ENCODE measurements around the gene IQSEC1. TPM values are rescaled to one million over a fixed set of nuclear protein-coding genes. Genes with fewer than 3 reads are reported as not detected.

The IQSEC1 gene
- total and polyA plus RNA-seq, 9 of the 15 experiments (the other 6 are each of a cell fraction or from before 2014, with no cell fraction given): 0.56 to 39.0 (median 6.8) TPM

- no peak for TF ChIP-seq ZNF280A (IDR thresholded peaks at IDR 0.05; ENCODE audit: low read depth, partially characterized antibody)
- no peak for TF ChIP-seq ZNF165 (CRISPR knock-in tag; IDR thresholded peaks at IDR 0.05; ENCODE audit: borderline replicate concordance)
- no peak for TF ChIP-seq SMAD4 (CRISPR knock-in tag; conservative IDR thresholded peaks at IDR 0.05)
- no peak for TF ChIP-seq MBD2 (IDR thresholded peaks at IDR 0.05; ENCODE audit: borderline replicate concordance, low read depth)
- TF ChIP-seq NR3C1 (CRISPR knock-in tag; IDR thresholded peaks at IDR 0.05): no peak
- TF ChIP-seq POLR2A (conservative IDR thresholded peaks at IDR 0.05): no peak
- no peak for TF ChIP-seq MED1 (CRISPR knock-in tag; IDR thresholded peaks at IDR 0.05; ENCODE audit: borderline replicate concordance)
- no peak for TF ChIP-seq RFX7 (CRISPR knock-in tag; IDR thresholded peaks at IDR 0.05)
- no peak for TF ChIP-seq WHSC1 (IDR thresholded peaks at IDR 0.05; ENCODE audit: low read length)
- TF ChIP-seq RBM15 (IDR thresholded peaks at IDR 0.05; ENCODE audit: insufficient read depth, low read length): no peak
- TF ChIP-seq SAP30 (IDR thresholded peaks at IDR 0.05; ENCODE audit: borderline replicate concordance, insufficient read depth, low read depth, low read length, poor library complexity, severe bottlenecking): no peak
- peak in 1 of 2 experiments; percentile 54; a peak in 1 of 4 replicates for TF ChIP-seq HDAC1 (IDR thresholded peaks at IDR 0.05)
- TF ChIP-seq ZNF518B (CRISPR knock-in tag; IDR thresholded peaks at IDR 0.05): no peak
- TF ChIP-seq ELF1 (tag; IDR thresholded peaks at IDR 0.05): no peak
- TF ChIP-seq HMG20A (CRISPR knock-in tag; conservative IDR thresholded peaks at IDR 0.05): no peak
- TF ChIP-seq POLR2AphosphoS2 (IDR thresholded peaks at IDR 0.05; ENCODE audit: low read length): no peak
- TF ChIP-seq CBX3 (IDR thresholded peaks at IDR 0.05; ENCODE audit: borderline replicate concordance in 1 of 2, low read length in 2 of 2): peak in 1 of 2 experiments; percentile 74; a peak in 1 of 3 replicates
- TF ChIP-seq HSF4 (CRISPR knock-in tag; IDR thresholded peaks at IDR 0.05; ENCODE audit: borderline replicate concordance): no peak
- TF ChIP-seq ZBTB9 (CRISPR knock-in tag; IDR thresholded peaks at IDR 0.05): no peak
- TF ChIP-seq ZNF740 (CRISPR knock-in tag; IDR thresholded peaks at IDR 0.05): peak; percentile 71
- TF ChIP-seq ZNF740 (tag; IDR thresholded peaks at IDR 0.05): 0 out of 4 replicates have a peak, but pooled peaks of 1 of the 2 experiments have one; percentile 10
Measured at GRCh38 chr3:12891985-12892839, 181.0 kb downstream of the IQSEC1 start (continued).
